ENCODE measurements around the gene ATOH8. TPM values are rescaled to one million over a fixed set of nuclear protein-coding genes. Genes with fewer than 3 reads are reported as not detected.

The ATOH8 gene
- total and polyA plus RNA-seq, 10 of the 15 experiments (the other 5 are each of a cell fraction or from before 2014, with no cell fraction given) = 0.03 to 0.60 TPM; not detected in 8

DNA sequence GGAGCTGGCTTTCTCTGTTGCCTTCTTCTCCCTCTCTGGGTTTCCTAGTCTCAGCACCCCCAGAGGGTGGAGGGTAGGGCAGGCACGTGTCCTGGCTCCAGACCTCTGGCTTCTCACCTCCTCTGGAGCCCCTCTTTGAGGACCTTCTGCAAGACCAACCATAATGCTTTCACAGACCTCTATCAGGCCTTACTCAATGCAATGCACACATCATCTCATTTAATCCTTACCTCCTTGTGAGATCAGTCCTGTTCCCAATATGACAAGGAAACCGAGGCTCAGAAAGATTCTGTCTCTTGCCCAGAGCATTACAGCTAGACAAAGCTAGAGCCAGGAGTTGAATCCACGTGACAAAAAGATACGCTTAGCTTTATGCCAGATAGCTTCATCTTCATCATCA, 8.2 kb downstream of the ATOH8 start:
- FAIRE-seq = no peak
- intact Hi-C loops (cut with micrococcal nuclease; ENCODE audit: unreplicated experiment) = no loop called here
- ChIA-PET RAD21 (ENCODE audit: unreplicated experiment) (interaction anchor here (0.6 to 1.9 kb wide), 5 partner anchors 9 to 52 kb away, joined by 3 to 7 read pairs (median 5); no protein-coding TSS in a partner anchor), CTCF (interaction anchor here (0.9 to 5.1 kb wide), 5 partner anchors 11 to 126 kb away, joined by 3 to 35 read pairs (median 9); partner anchors contain the start of gene ATOH8), SMC1A (ENCODE audit: uncharacterized antibody, unreplicated experiment) (interaction anchor here (1.0 to 2.3 kb wide), 4 partner anchors 10 to 33 kb away, joined by 4 to 7 read pairs (median 6); no protein-coding TSS in a partner anchor), POLR2A (interaction anchor here (0.5 to 1.4 kb wide), 2 partner anchors 20 to 119 kb away, joined by 3 to 4 read pairs; no protein-coding TSS in a partner anchor)
- BruUV-seq (replicated peaks) = no TSS peak
- no peaks in the 10 kb centered on the region; a peak in 1 of 4 replicates for H3K36me3 ChIP-seq (ENCODE audit: control insufficient read depth in 2 of 2, insufficient read depth in 2 of 2, low read length in 1 of 2)
- H3K4me1 ChIP-seq (ENCODE audit: control insufficient read depth, insufficient read depth, low read length) = no peaks in the 10 kb centered on the region
- 21% methylated on average over 4 of the region's 4 CpGs for WGBS (ENCODE audit: insufficient coverage, insufficient replicate concordance, low lambda C conversion rate, missing lambda C conversion rate)
- TF ChIP-seq NFYA (IDR thresholded peaks at IDR 0.05; ENCODE audit: borderline replicate concordance, low read depth, low read length) (no peak), WRNIP1 (IDR thresholded peaks at IDR 0.05; ENCODE audit: borderline replicate concordance, low read depth, low read length) (no peak), JUNB (IDR thresholded peaks at IDR 0.05) (no peak), POLR2AphosphoS5 (IDR thresholded peaks at IDR 0.05; ENCODE audit: low read length) (no peak), YY1 (IDR thresholded peaks at IDR 0.05; ENCODE audit: low read depth, low read length) (no peak), IKZF2 (IDR thresholded peaks at IDR 0.05) (no peak), HDAC2 (IDR thresholded peaks at IDR 0.05) (no peak), MEF2A (IDR thresholded peaks at IDR 0.05; ENCODE audit: insufficient read depth, low read depth, low read length) (no peak)
- no peak overlapping the region for H3K27ac ChIP-seq (ENCODE audit: control insufficient read depth, insufficient read depth)
- 0 out of 2 replicates have a peak, but pooled peaks cover 4% of the 10 kb centered on the region for H4K20me1 ChIP-seq (ENCODE audit: control insufficient read depth, insufficient read depth)
- no peaks in the 10 kb centered on the region for H3K79me2 ChIP-seq (ENCODE audit: control insufficient read depth, insufficient read depth, low read length)
- H3K4me3 ChIP-seq = no peak overlapping the region
- in situ Hi-C loops (cut with MboI) = no loop called here
- no peaks in the 10 kb centered on the region for H3K9me3 ChIP-seq (replicated peaks; ENCODE audit: control insufficient read depth, insufficient read depth, low read length)
- H2AFZ ChIP-seq (ENCODE audit: control insufficient read depth, low read depth, low read length) = no peak overlapping the region
- H3K9ac ChIP-seq (ENCODE audit: control insufficient read depth, insufficient read depth, low read length) = no peak overlapping the region
- no peak overlapping the region for H3K4me2 ChIP-seq (ENCODE audit: control insufficient read depth, insufficient read depth)
- peaks cover 0 to 4% of the 10 kb centered on the region in 2 experiments; a peak in 3 of 4 replicates for H3K27me3 ChIP-seq (replicated peaks in 1 of 2; ENCODE audit: control insufficient read depth in 2 of 2, insufficient read depth in 2 of 2, low read length in 1 of 2)
- ATAC-seq = no peak
- no peak for DNase-seq (ENCODE audit: low read depth, low spot score)
